Caco-2 (cell line): ENCODE data around the gene NFRKB. TPM values are rescaled to one million over a fixed set of nuclear protein-coding genes. Genes with fewer than 3 reads are reported as not detected.

ENCODE experiments used
- BruUV-seq: library from RNA; stranded (reverse); fragments of 400-500 nt; replicated peaks from 2 replicates; lab custom pipeline; 2021; lab: Mats Ljungman, UMichigan
- CTCF ChIA-PET: fragments of 300-600 bp; sonication (Branson Sonifier 250); formaldehyde crosslinking; loops from one replicate; lab custom pipeline; 2022; ENCODE audit warnings: antibody characterized with exemption; lab: Charles Lee
- POLR2A ChIA-PET: fragments of 300-600 bp; sonication (Branson Sonifier 250); formaldehyde crosslinking; loops from one replicate; lab custom pipeline; 2022; ENCODE audit warnings: antibody characterized with exemption; lab: Charles Lee
- DNase-seq, 2 experiments: peaks; one replicate each; pipeline versions ENCODE4 v3.0.0 to v3.0.0-alpha.2; 2020 to 2022
- H3K27me3 ChIP-seq: replicated peaks from 2 replicates; pipeline ENCODE4 v1.6.0; 2011; ENCODE audit warnings: low read length; ENCODE audit not compliant: control insufficient read depth, insufficient read depth
- H3K36me3 ChIP-seq: 2 replicates; pipeline ENCODE4 v1.5.1; 2011; ENCODE audit warnings: low read length; ENCODE audit not compliant: control insufficient read depth, insufficient read depth
- H3K4me1 ChIP-seq: fragments of 250-450 bp; sonication (Bioruptor Pico); 2 replicates; pipeline ENCODE4 v1.5.1; 2020; ENCODE audit warnings: mild to moderate bottlenecking
- H3K4me3 ChIP-seq: 2 replicates; pipeline ENCODE4 v1.5.1; 2011; ENCODE audit warnings: low read depth, mild to moderate bottlenecking, control low read depth, low read length
- H3K9me3 ChIP-seq: fragments of 250-450 bp; sonication (Bioruptor Pico); 2 replicates; pipeline ENCODE4 v1.5.1; 2020; ENCODE audit warnings: mild to moderate bottlenecking, moderate library complexity
- H3K27ac Mint-ChIP-seq: one replicate; pipeline ENCODE4 v1.8.0; 2022; ENCODE audit warnings: mixed read lengths; ENCODE audit not compliant: unreplicated experiment
- H3K27me3 Mint-ChIP-seq: one replicate; pipeline ENCODE4 v1.8.0; 2022; ENCODE audit warnings: mixed read lengths; ENCODE audit not compliant: insufficient read depth, unreplicated experiment
- H3K36me3 Mint-ChIP-seq: one replicate; pipeline ENCODE4 v1.8.0; 2022; ENCODE audit warnings: mild to moderate bottlenecking, mixed read lengths; ENCODE audit not compliant: insufficient read depth, unreplicated experiment
- H3K4me1 Mint-ChIP-seq: one replicate; pipeline ENCODE4 v1.8.0; 2022; ENCODE audit warnings: low read depth, mixed read lengths; ENCODE audit not compliant: unreplicated experiment
- H3K4me3 Mint-ChIP-seq: one replicate; pipeline ENCODE4 v1.8.0; 2022; ENCODE audit warnings: mild to moderate bottlenecking, moderate library complexity, mixed read lengths; ENCODE audit not compliant: unreplicated experiment
- H3K9me3 Mint-ChIP-seq: one replicate; pipeline ENCODE4 v1.8.0; 2022; ENCODE audit warnings: mixed read lengths; ENCODE audit not compliant: unreplicated experiment
- CTCF ChIP-seq, 2 experiments: fragments of 200-600 bp in 1 of 2; IDR thresholded peaks; 1 replicate in 1 of 2; 2 replicates in 1 of 2; pipeline versions ENCODE4 v1.5.1 to v1.8.0; 2011 to 2022; ENCODE audit warnings: antibody characterized with exemption in 1 of 2, control low read depth in 1 of 2, inconsistent platforms in 1 of 2, low read depth in 1 of 2, low read length in 1 of 2, mild to moderate bottlenecking in 1 of 2, moderate library complexity in 1 of 2; ENCODE audit not compliant: insufficient read depth in 1 of 2, severe bottlenecking in 1 of 2, unreplicated experiment in 1 of 2
- intact Hi-C: fragments of 100-400 bp; cut with micrococcal nuclease; formaldehyde crosslinking; loops from one replicate; pipeline ENCODE4 v1.10.0; 2022; ENCODE audit not compliant: unreplicated experiment
- total RNA-seq: library from RNA; stranded (reverse); gene quantifications from 2 replicates; pipeline ENCODE4 v1.2.3, GENCODE V29; 2022

Gene NFRKB
- total RNA-seq, 1 experiment from 2014 or later, result 104 TPM

- Mint-ChIP-seq H3K27me3 (no peaks in the 10 kb centered on the region), H3K36me3 (peaks cover 6% of the 10 kb centered on the region), H3K9me3 (no peaks in the 10 kb centered on the region), H3K27ac (no peak overlapping the region), H3K4me1 (no peaks in the 10 kb centered on the region), H3K4me3 (no peak overlapping the region)
- Histone ChIP-seq H3K27me3 (no peaks in the 10 kb centered on the region), H3K4me3 (no peak overlapping the region), H3K9me3 (no peaks in the 10 kb centered on the region), H3K36me3 (0 out of 2 replicates have a peak, but pooled peaks cover 2% of the 10 kb centered on the region), H3K4me1 (no peaks in the 10 kb centered on the region)
- intact Hi-C loops, result loop anchor here (5.0 kb wide), 1 partner anchor 33 kb away; no protein-coding TSS in a partner anchor
- no peak for DNase-seq
- ChIA-PET POLR2A (interaction anchor here (0.5 to 1.4 kb wide), 2 partner anchors 13 to 140 kb away, joined by 3 to 4 read pairs; partner anchors contain the start of gene APLP2), CTCF (interaction anchor here (0.7 to 2.4 kb wide), 2 partner anchors 18 to 202 kb away, joined by 3 to 11 read pairs; no protein-coding TSS in a partner anchor)
- TF ChIP-seq CTCF (IDR thresholded peaks at IDR 0.05; ENCODE audit: insufficient read depth in 1 of 2, low read depth in 1 of 2, low read length in 1 of 2, severe bottlenecking in 1 of 2, unreplicated experiment in 1 of 2), result no peak
- no TSS peak for BruUV-seq
These were observed 34.3 kb upstream of the NFRKB start for GRCh38 chr11:129929721-129930120.

- intact Hi-C loops, result loop anchor here (5.0 kb wide), 1 partner anchor 33 kb away; no protein-coding TSS in a partner anchor
- H3K27ac Mint-ChIP-seq, result no peak overlapping the region
- H3K36me3 ChIP-seq, result 0 out of 2 replicates have a peak, but pooled peaks cover 2% of the 10 kb centered on the region
- H3K4me1 ChIP-seq, result no peaks in the 10 kb centered on the region
- ChIA-PET CTCF (interaction anchor here (1.7 to 2.4 kb wide), 2 partner anchors 203 kb away, joined by 4 to 11 read pairs; no protein-coding TSS in a partner anchor), POLR2A (interaction anchor here (0.5 to 1.4 kb wide), 3 partner anchors 14 to 141 kb away, joined by 3 to 4 read pairs (median 3); partner anchors contain the start of genes APLP2 and PRDM10)
- no peak for TF ChIP-seq CTCF (IDR thresholded peaks at IDR 0.05; ENCODE audit: insufficient read depth in 1 of 2, low read depth in 1 of 2, low read length in 1 of 2, severe bottlenecking in 1 of 2, unreplicated experiment in 1 of 2)
- no peaks in the 10 kb centered on the region for H3K9me3 ChIP-seq
- H3K4me1 Mint-ChIP-seq, result no peaks in the 10 kb centered on the region
- no peak for DNase-seq
- no peak overlapping the region for H3K4me3 ChIP-seq
- no TSS peak for BruUV-seq
- H3K36me3 Mint-ChIP-seq, result peaks cover 6% of the 10 kb centered on the region
- H3K9me3 Mint-ChIP-seq, result no peaks in the 10 kb centered on the region
- H3K27me3 Mint-ChIP-seq, result no peaks in the 10 kb centered on the region
- no peaks in the 10 kb centered on the region for H3K27me3 ChIP-seq
- H3K4me3 Mint-ChIP-seq, result no peak overlapping the region
These were observed 33.7 kb upstream of the NFRKB start for GRCh38 chr11:129928923-129929692.

- Mint-ChIP-seq H3K4me1 (peaks cover 6% of the 10 kb centered on the region), H3K27me3 (no peaks in the 10 kb centered on the region), H3K27ac (no peak overlapping the region), H3K36me3 (no peaks in the 10 kb centered on the region), H3K9me3 (no peaks in the 10 kb centered on the region), H3K4me3 (no peak overlapping the region)
- no peaks in the 10 kb centered on the region for H3K9me3 ChIP-seq
- no peaks in the 10 kb centered on the region for H3K36me3 ChIP-seq
- peak in 1 of 2 experiments; percentile 35 for TF ChIP-seq CTCF (IDR thresholded peaks at IDR 0.05; ENCODE audit: insufficient read depth in 1 of 2, low read depth in 1 of 2, low read length in 1 of 2, severe bottlenecking in 1 of 2, unreplicated experiment in 1 of 2)
- peak in 1 of 2 experiments; percentile 29 for DNase-seq
- no peak overlapping the region for H3K4me3 ChIP-seq
- H3K27me3 ChIP-seq, result no peaks in the 10 kb centered on the region
- peaks cover 5% of the 10 kb centered on the region for H3K4me1 ChIP-seq
- intact Hi-C loops, result loop anchor here (1.0 to 2.0 kb wide), 9 partner anchors 21 to 259 kb away; partner anchors contain the start of gene PRDM10
- POLR2A ChIA-PET, result no interaction called here
- BruUV-seq, result no TSS peak
- CTCF ChIA-PET, result interaction anchor here (0.7 to 4.6 kb wide), 16 partner anchors 10 to 223 kb away, joined by 3 to 73 read pairs (median 4); partner anchors contain the start of gene PRDM10
These were observed 27.3 kb upstream of the NFRKB start for GRCh38 chr11:129922674-129923073.
